MV-4-11 (cell line): ENCODE data around the gene WDFY2.
A peak's percentile ranks its signal among the peaks of the same experiment; 100 is the strongest.
"Not testable (repeated sequence)": the region's sequence is repeated elsewhere in the genome, so short reads cannot be mapped to it uniquely, and the experiment has no call there.

Source experiments
- DNase-seq: peaks from one replicate; lab custom pipeline; 2025; lab: John Stamatoyannopoulos, UW

Gene WDFY2

GRCh38 chr13:51583875-51584730 lies at the start of gene WDFY2:
Gene WDFY2 (plus strand): TSS chr13:51584462. CDS start chr13:51584688, 226 bp downstream.
- DNase-seq = peak; percentile 100

- DNase-seq = no peak
Measured at GRCh38 chr13:51538591-51539179, 45.6 kb upstream of the WDFY2 start.

- no peak for DNase-seq
Measured at GRCh38 chr13:51539887-51540286, 44.4 kb upstream of the WDFY2 start.

- no peak for DNase-seq
Measured at GRCh38 chr13:51541037-51541436, 43.2 kb upstream of the WDFY2 start.

GRCh38 chr13:51541809-51542258 lies 42.4 kb upstream of the WDFY2 start:
- no peak for DNase-seq

- DNase-seq = no peak
Measured at GRCh38 chr13:51542346-51543242, 41.7 kb upstream of the WDFY2 start.

- not testable (repeated sequence) for DNase-seq
Measured at GRCh38 chr13:51545446-51545845, 38.8 kb upstream of the WDFY2 start.

- DNase-seq = no peak
Measured at GRCh38 chr13:51547425-51548176, 36.7 kb upstream of the WDFY2 start.

GRCh38 chr13:51549050-51549449 lies 35.2 kb upstream of the WDFY2 start:
- peak; percentile 77 for DNase-seq

GRCh38 chr13:51549593-51549992 lies 34.7 kb upstream of the WDFY2 start:
- no peak for DNase-seq

- peak; percentile 27 for DNase-seq
Measured at GRCh38 chr13:51550151-51550550, 34.1 kb upstream of the WDFY2 start.

- DNase-seq = no peak
Measured at GRCh38 chr13:51551416-51551815, 32.8 kb upstream of the WDFY2 start.

- DNase-seq = peak; percentile 28
Measured at GRCh38 chr13:51552027-51552426, 32.2 kb upstream of the WDFY2 start.

- DNase-seq = peak; percentile 47
Measured at GRCh38 chr13:51553531-51553930, 30.7 kb upstream of the WDFY2 start.

- no peak for DNase-seq
Measured at GRCh38 chr13:51556740-51557139, 27.5 kb upstream of the WDFY2 start.

GRCh38 chr13:51557438-51557837 lies 26.8 kb upstream of the WDFY2 start:
- DNase-seq = no peak

- DNase-seq = peak; percentile 64
Measured at GRCh38 chr13:51557875-51558612, 26.2 kb upstream of the WDFY2 start.

GRCh38 chr13:51559946-51560735 lies 24.1 kb upstream of the WDFY2 start:
- peak; percentile 92 for DNase-seq

- DNase-seq = peak; percentile 93
Measured at GRCh38 chr13:51562011-51562671, 22.1 kb upstream of the WDFY2 start.
